IgD-negative memory B cell (primary cell): ENCODE measurements around the gene MTMR4. TPM values are rescaled to one million over a fixed set of nuclear protein-coding genes. Genes with fewer than 3 reads are reported as not detected.

ENCODE experiments used
- polyA plus RNA-seq: library from polyadenylated mRNA; unstranded; fragments of 300-500 nt; fragmentation: Illumina TruSeq; gene quantifications from one replicate; pipeline ENCODE4 v1.2.3, GENCODE V29; 2021

MTMR4 gene
- polyA plus RNA-seq, 1 donor from 2014 or later, result 37.0 TPM

Other genes with a start within 250 kb of the MTMR4 start
- gene MPO, start 233.7 kb downstream of the MTMR4 start, polyA plus RNA-seq, result not detected
- gene TSPOAP1, start 185.8 kb downstream of the MTMR4 start, polyA plus RNA-seq, result 1.3 TPM
- gene SUPT4H1, start 162.4 kb downstream of the MTMR4 start, polyA plus RNA-seq, result 94.2 TPM
- gene RNF43, start 97.1 kb downstream of the MTMR4 start, polyA plus RNA-seq, result 0.15 TPM
- 1.6 TPM for gene HSF5, start 26.2 kb downstream of the MTMR4 start, polyA plus RNA-seq
- gene TEX14, start 177.4 kb upstream of the MTMR4 start, polyA plus RNA-seq, result not detected
- gene RAD51C, start 178.0 kb upstream of the MTMR4 start, polyA plus RNA-seq, result 36.1 TPM
- not detected for gene PPM1E, start 241.2 kb upstream of the MTMR4 start, polyA plus RNA-seq